ENCODE data around the gene ZDHHC14.
A peak's percentile ranks its signal among the peaks of the same experiment; 100 is the strongest.
"Not testable (repeated sequence)": the region's sequence is repeated elsewhere in the genome, so short reads cannot be mapped to it uniquely, and the experiment has no call there.

ZDHHC14 gene

DNA sequence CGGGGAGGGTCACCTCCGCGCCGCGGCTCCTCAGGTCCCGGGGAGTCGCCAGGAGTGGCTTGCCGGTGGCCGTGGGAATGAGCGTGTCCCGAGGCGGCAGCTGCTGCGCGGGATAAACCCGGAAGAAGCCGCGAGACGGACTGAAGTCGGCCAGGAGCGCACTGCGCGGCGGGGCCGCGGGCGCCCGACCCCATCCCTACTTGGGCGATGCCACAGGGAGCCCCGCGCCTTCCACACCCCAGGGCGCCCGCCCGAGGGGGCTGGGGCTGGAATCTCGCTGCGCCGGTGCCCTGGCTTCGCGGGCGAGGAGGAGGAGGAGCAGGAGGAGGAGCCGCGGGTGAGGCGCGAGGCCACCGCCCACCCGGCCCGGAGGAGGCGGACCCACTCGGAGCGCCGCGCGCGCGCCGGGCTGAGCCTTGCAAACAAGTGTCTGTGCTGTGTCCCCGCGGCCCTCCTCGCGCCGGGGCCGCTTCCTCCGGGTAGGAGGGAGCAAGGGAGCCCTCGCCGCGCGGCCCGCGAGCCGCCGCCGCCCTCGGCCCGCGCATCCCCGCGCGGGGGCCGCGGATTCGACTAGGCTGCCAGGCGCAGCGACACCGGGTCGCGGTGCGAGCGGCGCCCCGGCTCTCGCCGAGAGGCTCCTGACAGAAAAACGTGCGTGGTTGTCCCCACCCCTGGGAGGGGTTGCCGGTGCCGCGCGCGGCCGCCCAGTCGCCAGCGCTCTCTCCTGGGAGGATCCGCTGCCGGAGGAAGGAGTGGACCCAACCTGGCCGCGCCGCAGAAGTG lies at the start of gene ZDHHC14:
ZDHHC14 (plus strand) TSS at position 412 of the 783 bp plus-strand sequence.
- peak; percentile 76 for DNase-seq

DNA sequence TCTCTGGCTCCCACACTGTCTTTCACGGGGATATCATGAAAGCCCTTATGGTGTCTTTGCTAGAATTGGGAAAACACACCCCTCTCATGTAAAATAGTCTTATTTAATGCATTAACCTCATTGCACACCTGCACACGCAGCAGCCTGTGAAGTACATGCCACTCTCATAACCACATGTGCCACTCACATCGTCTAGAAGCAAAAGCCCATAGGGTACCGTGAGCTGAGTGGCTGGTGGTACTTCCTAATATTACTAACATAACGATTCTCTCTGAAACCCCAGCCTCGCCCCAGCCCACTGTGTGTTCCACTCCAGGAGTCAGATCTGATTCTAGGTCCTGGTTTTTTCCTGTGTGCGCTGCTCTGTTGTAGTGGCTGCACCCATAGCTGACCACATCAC lies 48.2 kb upstream of the ZDHHC14 start:
- DNase-seq: no peak

DNA sequence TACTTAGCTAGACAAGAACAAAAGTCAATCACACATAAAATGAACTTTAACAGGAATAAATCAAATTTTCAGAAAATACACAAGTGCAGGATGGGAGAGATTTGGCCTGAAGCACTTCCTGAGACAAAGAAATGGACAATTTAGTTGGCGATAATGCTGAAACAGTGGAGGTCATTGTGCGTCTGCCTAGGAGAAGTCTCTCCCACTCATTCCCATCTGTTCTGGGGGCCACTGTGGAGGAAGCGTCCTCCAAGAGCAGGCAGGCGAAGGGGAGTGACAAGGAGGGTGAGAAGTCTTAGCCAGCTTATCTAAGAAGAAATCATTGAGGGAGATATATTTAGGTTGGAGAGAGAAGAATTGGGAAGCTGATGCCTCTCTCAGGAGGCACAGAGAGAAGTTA lies 47.5 kb upstream of the ZDHHC14 start:
- DNase-seq: no peak

DNA sequence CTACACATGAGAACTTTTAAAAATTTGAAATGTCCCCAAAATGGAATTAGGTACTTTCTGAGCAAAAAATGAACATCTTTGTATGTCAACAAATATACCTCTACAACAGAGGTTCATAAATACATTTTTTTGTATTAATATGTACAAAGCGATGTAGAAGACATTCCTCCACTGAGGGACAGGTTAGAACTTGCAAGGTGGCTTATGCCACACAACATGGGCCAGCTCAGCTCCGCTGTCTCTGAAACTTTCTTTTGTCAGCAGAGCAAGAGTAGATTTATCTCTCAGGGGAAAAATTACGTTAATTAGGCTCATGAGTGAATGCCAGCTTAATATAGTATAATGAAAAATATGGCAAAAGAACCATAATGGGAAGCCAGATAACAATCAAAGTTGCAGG lies 47.0 kb upstream of the ZDHHC14 start:
- no peak for DNase-seq

DNA sequence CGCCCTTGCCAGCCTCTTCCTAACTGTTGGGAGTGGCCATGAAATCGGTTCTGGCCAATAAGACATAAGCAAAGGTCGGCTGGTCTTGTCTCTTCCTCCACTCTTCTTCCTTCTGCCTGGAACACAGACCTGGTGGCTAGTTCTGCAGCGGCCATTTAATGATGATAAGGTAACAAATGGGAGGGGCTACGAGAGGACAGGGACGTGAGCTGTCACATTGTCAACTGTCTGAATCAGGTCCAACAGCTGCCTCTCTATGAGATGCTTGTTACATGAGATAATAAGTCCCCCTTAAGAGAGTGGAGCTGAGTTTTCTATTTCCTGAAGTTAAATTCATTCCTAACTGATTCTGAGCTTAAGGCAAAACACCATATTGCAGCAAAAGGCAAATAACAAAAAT lies 45.2 kb upstream of the ZDHHC14 start:
- DNase-seq: no peak

DNA sequence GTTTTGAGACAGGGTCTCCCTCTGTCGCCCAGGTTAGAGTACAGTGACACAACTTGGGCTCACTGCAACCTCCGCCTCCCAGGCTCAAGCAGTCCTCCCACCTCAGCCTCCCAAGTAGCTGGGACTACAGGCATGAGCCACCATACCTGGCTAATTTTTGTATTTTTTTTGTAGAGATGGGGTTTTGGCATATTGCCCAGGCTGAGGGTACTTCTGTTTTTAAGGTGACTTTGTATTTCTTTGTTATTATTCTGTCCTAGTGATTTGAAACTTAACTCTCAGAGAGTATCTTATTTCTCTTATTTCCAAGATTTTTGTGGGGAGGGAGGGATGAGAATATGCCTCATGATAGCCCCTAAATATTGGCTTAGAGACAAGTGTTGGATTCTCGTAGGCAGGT lies 43.7 kb upstream of the ZDHHC14 start:
- not testable (repeated sequence) for DNase-seq

DNA sequence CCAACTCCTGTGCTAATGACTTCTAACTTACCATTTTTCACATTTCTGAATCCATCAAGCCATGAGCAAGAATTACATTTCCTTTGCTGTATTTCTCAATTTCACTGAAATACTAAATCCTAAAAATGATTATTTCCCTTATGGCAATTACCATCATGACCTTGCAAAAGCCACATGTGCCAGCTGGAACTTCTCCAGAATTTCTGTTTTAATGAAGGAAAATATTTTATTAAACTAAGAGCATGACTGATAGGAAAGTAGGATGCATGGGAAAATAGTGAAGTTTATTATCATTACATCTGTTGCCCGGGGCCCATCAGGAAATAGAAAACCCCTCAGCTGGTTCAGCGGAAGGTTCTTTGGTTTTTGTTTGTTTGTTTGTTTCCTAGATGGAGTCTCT lies 43.2 kb upstream of the ZDHHC14 start:
- DNase-seq: no peak

DNA sequence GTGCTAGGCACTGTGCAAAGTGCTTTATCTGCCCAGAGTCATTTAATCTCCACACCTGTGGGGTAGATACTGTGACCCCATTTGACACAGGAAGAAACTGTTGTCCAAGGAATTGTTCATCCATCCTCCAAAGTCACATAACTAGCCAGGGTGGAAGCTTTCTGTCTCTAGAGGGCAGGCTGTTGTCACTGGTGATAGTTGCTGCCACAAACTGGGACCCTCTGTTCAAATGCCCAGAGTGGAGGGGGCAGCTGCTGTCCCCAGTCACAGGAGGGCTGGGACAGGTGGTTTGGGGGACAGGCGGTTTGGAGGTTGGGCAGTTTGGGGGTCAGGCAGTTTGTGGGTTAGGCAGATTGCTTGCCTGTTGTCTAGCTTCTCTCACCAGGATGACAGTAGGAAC lies 41.6 kb upstream of the ZDHHC14 start:
- DNase-seq: no peak

DNA sequence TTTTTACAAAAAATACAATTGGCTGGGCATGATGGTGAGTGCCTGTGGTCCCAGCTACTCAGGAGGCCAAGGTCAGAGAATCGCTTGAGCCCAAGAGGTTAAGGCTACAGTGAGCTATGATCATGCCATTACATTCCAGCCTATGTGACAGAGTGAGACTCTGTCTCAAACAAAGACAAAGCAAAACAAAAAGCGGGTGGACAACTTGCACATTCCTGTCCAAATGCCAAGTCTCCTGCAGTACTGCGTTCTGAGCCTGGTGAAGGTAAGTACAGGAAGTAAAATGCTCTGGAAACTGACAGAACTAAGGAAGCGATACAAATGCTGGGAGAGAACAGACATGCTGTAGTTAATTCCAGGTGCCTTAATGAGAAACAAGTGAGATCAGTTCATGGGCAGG lies 37.3 kb upstream of the ZDHHC14 start:
- DNase-seq: no peak

DNA sequence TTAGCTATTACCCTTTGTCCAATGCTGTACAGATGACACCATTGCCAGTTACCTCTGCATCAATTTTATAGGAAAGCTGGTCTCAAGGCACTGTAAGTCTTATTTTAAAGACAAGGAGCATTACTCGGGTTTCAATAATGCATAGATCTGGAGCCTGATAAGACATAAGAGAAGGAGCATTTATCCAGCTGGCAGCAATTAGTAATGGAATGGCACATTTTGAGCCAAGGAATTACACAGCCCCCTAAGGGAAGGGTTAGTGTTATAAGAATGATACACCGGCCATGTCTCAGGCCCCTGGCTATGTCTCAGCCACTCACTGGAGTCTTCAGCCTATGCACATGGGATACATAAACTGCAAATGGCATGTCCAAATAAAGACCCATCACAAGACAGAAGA lies 34.6 kb upstream of the ZDHHC14 start:
- no peak for DNase-seq

DNA sequence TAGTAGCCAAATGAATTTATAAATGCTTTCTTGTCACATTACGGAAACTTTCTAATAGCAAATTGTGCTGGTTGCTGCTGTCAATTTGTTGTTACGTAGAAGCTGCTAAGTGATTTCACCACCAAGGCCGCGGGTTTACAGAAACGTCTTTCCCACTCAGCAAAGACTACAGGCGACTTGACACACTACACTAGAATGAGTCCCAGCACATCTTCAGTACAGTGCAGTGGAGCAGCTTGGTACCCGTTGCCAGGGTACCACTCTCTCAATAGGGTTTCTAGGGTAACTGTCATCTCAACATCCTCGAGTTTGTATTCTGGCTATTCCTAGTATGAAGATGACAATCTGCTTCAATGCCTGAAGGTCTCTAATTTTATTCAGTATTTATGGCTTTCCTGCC lies 22.7 kb upstream of the ZDHHC14 start:
- no peak for DNase-seq

DNA sequence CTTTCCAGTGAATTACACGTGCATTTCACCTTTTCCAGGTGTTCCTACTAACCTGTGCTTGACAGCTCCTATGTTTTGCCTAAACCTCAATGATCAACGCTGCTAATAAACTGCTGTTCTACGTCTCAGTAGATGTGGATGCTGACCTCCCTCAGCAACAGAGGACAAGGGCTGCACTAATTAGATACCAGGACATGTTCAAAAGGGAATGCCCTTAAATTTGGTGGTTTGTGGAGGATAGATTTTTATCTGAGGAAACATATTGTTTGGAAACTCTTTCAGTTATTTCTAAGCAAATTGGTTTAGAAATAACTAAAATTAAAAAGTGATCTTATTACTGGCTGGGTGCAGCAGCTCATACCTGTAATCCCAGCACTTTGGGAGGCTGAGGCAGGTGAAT lies 19.1 kb upstream of the ZDHHC14 start:
- DNase-seq: no peak

DNA sequence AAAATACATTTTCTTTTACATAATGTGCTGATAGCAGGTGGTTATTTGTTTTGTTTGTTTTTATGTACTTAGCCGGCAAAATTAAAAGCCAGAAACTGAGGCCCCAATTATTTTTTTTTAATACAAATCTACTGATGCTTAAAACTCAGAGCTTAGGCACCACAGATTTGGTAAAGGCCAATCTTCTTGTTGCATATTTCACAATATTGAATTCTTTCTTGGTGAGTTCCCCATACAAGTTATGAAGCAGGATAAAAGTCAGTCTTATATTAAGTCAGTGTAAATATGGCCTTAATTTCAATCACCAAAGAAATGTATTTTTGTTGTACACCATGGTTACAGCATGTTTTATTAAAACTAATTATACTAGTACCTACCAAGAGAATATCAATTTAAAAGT lies 16.3 kb upstream of the ZDHHC14 start:
- DNase-seq: no peak

DNA sequence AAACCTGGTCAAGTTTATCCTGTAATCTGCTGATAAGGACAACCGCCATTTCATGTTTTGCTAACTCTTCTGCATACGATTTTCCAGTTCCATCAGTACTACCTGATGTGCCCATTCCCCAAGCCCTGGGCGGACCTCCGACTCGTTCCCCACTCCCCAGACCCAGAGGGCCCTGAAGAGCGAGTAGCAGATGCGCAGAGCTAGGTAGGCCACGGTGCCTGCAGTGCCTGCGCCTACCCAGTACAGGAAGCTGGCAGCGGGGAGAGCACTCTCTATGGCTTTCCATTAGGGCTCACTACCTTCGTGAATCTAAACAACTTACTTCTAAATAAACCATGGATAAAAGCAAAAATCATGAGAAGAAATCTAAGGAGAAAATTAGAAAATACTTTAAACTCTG lies 14.3 kb upstream of the ZDHHC14 start:
- no peak for DNase-seq

DNA sequence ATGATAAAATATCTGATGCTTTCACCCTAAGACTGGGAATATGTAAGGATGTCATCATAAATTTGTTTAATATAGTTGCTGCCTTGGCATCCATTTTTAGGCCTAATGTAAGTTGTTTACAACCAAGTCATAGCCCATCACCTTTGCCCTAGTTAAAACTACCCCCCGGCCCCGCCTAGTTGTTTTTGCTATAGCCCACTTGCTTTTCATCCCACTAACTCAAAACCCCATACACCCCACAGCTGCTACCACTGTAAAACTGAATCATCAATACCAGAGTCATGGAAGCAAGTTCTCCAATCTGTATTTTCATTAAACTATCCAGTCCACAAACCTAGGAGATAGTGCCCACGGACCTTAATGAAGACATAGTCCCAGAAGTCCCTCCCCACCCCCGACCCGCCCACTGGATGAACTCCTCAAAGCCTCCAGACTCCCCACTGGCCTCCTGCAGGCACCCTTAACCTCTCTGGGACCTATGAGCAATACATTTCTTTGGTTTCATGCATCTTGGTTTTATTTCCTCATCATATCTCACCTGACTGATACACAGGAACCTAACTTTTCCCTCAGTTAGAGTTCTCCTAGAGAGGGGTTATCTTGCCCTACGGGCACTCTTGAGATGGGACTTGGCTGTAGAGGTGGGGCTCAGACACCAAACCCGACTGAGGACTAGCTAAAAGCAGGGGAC lies 12.5 kb upstream of the ZDHHC14 start:
- DNase-seq: no peak

DNA sequence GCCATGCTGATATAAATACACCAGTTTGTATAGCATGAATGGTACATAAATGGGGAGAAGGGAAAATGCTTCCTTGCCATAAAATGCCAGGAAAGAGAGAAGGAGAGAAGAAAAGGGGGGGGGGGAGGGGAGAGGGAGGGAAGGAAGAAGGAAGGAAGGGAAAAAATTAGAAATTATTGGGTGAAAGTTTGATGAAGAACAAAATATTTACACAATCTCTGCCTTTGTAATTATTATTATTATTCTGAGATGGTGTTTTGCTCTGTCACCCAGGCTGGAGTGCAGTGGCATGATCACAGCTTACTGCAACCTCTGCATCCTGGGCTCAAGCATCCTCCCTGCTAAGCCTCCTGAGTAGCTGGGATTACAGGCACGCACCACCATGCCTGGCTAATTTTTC lies 10.2 kb upstream of the ZDHHC14 start:
- DNase-seq: no peak

DNA sequence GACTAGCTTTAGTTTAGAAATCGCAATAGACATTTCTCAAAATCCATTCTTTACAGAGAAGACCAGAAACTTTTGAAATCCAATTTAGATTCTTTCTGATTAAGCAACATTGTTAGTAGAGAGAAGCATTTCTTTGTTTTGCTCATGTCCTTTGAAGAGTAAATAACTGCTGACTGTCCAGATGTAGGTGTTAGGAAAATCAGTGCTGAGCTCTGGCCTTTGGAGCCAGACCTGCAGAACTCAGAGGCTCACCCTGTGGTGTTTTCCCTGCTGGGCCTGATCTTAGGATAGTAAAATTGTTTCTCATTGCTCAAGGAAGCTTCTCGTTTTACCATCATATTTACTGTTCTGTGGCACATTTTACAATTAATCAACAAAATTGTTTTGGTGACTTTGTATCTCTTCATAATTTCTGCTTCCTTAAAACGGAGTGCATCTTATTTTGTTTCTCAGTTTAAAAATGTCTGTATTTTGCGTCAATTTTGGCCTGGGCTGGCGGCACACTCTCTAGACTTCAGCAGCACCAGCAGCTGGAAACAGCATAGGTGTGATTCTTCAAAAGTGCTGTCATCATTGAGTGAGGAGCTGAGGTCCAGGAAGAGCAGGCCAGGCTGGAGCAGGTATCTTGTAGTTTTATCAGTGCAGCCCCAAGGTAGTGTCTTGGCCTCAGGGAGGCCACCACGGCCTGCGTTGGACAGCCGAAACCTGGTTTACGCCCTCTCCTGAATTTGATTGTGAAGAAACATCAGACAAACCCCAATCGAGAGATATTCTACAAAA lies 8.3 kb upstream of the ZDHHC14 start:
- DNase-seq: no peak

DNA sequence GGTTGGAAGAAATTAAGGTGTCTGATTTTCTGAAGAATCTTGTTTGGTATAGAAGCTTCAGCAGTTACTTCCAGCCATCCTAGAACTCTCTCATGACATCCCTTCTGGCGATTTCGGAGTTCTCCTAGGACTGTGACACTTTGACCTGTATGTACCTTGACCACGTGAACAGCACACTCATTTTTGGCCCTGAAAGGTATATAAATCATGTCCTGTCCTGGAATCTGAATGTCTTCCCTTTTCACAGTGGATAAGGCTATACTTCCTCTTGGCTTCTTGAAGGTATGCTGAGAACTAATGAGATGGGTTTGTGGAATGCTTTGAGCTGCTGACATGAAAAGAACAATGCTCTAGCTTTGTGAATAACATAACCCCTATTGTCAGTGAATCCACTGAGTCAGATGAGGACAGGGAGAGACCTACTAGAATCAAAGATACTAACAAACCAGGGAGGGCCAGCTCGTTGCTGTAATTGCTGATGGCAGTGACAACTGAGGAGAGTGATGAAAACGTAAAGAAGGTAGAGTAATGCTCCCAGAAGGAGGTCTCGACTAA lies 6.0 kb upstream of the ZDHHC14 start:
- no peak for DNase-seq

DNA sequence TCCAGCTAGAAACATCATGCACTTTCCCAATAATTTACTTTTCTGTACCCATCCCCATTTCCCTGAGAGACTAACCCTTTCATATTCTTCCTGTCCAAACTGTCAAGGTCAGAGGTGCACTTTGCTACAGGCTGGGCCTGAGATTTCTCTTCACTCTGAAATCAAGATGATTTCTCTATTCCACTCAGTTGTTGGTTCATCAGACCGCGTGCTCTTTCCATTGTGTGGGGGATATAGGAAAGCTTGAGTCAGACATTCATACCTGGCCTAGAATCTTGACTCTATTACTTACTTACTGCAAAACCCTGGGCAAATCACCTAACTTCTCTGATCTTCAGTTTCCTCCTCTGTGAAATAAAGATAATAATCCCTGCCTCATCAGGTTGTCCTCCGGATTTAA lies 4.7 kb upstream of the ZDHHC14 start:
- DNase-seq: no peak

DNA sequence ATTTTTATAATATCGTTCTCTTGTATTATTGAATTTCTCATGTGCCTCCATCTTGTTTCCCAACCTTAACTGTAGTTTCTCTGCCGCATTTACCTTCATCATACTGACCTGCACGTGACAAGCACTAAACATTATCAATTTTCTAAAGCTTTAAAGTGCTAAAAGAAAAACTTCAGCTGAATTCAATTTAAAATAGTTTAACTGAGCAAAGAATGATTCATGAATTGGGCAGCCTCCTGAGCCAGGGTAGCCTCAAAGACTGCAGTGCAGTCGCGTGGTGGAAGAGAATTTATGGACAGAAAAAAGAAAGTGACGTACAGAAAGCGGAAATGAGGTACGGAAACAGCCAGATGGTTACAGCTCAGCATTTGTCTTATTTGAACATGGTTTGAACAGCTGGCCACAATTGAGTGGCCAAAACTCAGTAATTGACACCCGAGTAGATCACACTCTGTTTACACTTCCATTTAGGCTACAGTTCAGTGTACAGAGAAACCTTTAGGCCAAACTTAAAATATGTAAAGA lies 4.2 kb upstream of the ZDHHC14 start:
- DNase-seq: no peak

DNA sequence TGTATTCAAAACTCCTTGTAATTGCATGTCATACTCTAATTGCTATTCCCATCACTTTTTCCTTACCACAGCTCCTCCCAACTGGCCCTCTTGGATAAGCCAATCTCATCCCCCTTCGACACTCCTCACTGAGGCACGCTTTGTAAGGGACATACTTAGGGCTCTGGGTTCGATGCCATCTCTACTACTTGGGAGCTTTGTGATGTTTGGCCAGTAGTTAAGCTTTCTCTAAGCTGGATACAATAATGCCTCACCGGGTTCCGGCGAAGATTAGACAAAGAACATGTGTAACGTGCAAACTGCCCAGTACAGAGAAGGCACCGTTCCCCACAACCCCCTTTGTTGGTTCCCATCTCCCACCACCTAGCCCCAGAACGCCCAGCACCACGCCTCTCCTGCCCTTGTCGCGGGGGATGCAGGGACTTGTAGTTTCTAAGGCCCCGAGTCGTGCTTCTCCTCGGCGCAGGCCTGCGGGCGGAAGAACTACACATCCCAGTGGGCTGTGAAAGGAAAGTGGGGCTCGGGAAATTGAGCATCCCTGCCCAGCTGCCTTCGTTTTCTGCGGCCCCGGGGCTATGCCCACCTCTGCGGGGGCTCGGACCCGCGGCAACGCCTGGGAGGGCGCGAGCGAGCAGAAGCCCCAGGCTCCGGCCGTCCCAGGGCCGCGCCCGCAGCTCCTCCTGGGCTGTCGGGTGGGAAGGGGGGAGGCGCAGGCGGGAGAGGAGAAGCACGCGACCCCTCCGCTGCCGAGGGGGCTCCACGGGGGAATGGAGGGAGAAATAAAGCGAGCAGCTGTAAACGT lies 1.1 kb upstream of the ZDHHC14 start:
- DNase-seq: peak; percentile 80

DNA sequence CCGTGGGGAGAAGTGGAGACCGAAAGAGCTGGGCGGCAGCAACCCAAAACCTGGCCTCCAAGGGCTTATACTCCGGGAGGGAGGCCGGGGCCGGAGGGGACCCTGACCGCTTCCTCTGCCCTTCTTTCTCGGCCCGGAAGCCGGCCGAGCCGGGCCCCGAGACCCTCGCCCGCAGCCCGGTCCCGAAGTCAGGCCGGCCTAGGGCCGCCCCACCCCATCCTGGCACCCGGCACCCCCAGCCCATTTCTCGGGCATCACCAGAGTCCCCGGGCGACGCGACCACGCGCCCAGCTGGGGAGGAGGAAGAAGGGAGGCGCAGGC lies 572 bp upstream of the ZDHHC14 start:
- no peak for DNase-seq

Data from kidney glomerular epithelial cell (primary cell).